Lower lobe of right lung (tissue), 2 donors: ENCODE results near the gene PSAP. TPM values are rescaled to one million over a fixed set of nuclear protein-coding genes. Genes with fewer than 3 reads are reported as not detected.

Experiments
- ATAC-seq, 2 donors: fragments of 200-7000 bp; cut with Tn5 transposase; one replicate each; pipeline ENCODE4 v1.9.1; 2020 to 2022; ENCODE audit warnings: mild to moderate bottlenecking in 2 of 2, moderate library complexity in 2 of 2
- DNase-seq: peaks from one replicate; pipeline ENCODE4 v3.0.0-alpha.2; 2020
- H3K27ac ChIP-seq: fragments of 200-600 bp; one replicate; pipeline ENCODE4 v1.8.0; 2022
- H3K27me3 ChIP-seq: fragments of 200-600 bp; one replicate; pipeline ENCODE4 v1.8.0; 2022; ENCODE audit warnings: low read depth
- H3K36me3 ChIP-seq: fragments of 200-600 bp; one replicate; pipeline ENCODE4 v1.8.0; 2022; ENCODE audit warnings: mild to moderate bottlenecking
- H3K4me1 ChIP-seq: fragments of 200-600 bp; one replicate; pipeline ENCODE4 v1.8.0; 2022
- H3K4me3 ChIP-seq: fragments of 200-600 bp; one replicate; pipeline ENCODE4 v1.8.0; 2022; ENCODE audit warnings: mild to moderate bottlenecking
- H3K9me3 ChIP-seq: fragments of 200-600 bp; one replicate; pipeline ENCODE4 v1.8.0; 2022
- intact Hi-C: fragments of 100-400 bp; cut with DNase I; formaldehyde crosslinking; loops from one replicate; pipeline ENCODE4 v1.11.0; 2022
- total RNA-seq: library from RNA; stranded (reverse); fragmentation: NEBNext Ultra II Directional; extraction: Animal tissue kit (Norgen Biotek cat#: 25700); gene quantifications from one replicate; pipeline ENCODE4 v1.2.1, GENCODE V29; 2021
- TF ChIP-seq, protein P1 (sequence below): fragments of 200-600 bp; IDR thresholded peaks from one replicate; pipeline ENCODE4 v1.8.0; 2022; ENCODE audit warnings: antibody characterized with exemption, mild to moderate bottlenecking
- donor health status: DM: no; HTN: yes; CAD: no; lungs with severe emphysema.

PSAP gene
- total RNA-seq, 1 donor from 2014 or later, result 2,019 TPM

GRCh38 chr10:71865561-71866041, 14.6 kb upstream of the PSAP start:
- TF ChIP-seq, protein P1, sequence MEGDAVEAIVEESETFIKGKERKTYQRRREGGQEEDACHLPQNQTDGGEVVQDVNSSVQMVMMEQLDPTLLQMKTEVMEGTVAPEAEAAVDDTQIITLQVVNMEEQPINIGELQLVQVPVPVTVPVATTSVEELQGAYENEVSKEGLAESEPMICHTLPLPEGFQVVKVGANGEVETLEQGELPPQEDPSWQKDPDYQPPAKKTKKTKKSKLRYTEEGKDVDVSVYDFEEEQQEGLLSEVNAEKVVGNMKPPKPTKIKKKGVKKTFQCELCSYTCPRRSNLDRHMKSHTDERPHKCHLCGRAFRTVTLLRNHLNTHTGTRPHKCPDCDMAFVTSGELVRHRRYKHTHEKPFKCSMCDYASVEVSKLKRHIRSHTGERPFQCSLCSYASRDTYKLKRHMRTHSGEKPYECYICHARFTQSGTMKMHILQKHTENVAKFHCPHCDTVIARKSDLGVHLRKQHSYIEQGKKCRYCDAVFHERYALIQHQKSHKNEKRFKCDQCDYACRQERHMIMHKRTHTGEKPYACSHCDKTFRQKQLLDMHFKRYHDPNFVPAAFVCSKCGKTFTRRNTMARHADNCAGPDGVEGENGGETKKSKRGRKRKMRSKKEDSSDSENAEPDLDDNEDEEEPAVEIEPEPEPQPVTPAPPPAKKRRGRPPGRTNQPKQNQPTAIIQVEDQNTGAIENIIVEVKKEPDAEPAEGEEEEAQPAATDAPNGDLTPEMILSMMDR, result no peak
- intact Hi-C loops, result no loop called here
- Histone ChIP-seq H3K27ac (no peak overlapping the region), H3K9me3 (no peaks in the 10 kb centered on the region), H3K4me1 (peaks cover 19% of the 10 kb centered on the region), H3K27me3 (no peaks in the 10 kb centered on the region), H3K4me3 (no peak overlapping the region), H3K36me3 (no peaks in the 10 kb centered on the region)
- ATAC-seq (no peak), DNase-seq (no peak)

- Histone ChIP-seq H3K36me3 (no peaks in the 10 kb centered on the region), H3K9me3 (no peaks in the 10 kb centered on the region), H3K27ac (no peak overlapping the region), H3K4me1 (peaks cover 26% of the 10 kb centered on the region), H3K27me3 (no peaks in the 10 kb centered on the region), H3K4me3 (no peak overlapping the region)
- intact Hi-C loops, result no loop called here
- TF ChIP-seq, protein P1, result no peak
- no peak for DNase-seq
- ATAC-seq, result no peak
Measured at GRCh38 chr10:71864911-71865361, 13.9 kb upstream of the PSAP start.

DNA sequence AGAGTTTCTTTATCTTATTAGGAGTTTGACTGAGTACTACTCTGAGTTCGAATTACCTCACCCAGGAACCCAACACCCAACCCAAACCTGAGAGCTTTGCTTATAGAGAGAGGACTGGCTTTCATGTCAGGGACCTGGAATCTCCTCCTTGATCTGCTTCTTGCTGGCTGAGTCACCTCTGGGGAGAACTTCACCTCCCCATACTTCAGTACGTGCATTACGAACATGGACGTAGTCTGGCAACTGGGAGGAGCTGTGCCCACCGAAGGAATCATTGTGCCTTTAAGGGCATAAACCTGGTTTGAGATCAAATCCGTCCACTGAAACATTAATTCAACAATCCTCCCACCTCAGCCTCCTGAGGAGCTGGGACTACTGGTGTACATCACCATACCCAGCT, 12.2 kb upstream of the PSAP start:
- ATAC-seq (no peak), DNase-seq (no peak)
- intact Hi-C loops, result no loop called here
- TF ChIP-seq, protein P1, result no peak
- Histone ChIP-seq H3K36me3 (no peaks in the 10 kb centered on the region), H3K27ac (no peak overlapping the region), H3K27me3 (no peaks in the 10 kb centered on the region), H3K9me3 (no peaks in the 10 kb centered on the region), H3K4me3 (no peak overlapping the region), H3K4me1 (peaks cover 25% of the 10 kb centered on the region)

DNA sequence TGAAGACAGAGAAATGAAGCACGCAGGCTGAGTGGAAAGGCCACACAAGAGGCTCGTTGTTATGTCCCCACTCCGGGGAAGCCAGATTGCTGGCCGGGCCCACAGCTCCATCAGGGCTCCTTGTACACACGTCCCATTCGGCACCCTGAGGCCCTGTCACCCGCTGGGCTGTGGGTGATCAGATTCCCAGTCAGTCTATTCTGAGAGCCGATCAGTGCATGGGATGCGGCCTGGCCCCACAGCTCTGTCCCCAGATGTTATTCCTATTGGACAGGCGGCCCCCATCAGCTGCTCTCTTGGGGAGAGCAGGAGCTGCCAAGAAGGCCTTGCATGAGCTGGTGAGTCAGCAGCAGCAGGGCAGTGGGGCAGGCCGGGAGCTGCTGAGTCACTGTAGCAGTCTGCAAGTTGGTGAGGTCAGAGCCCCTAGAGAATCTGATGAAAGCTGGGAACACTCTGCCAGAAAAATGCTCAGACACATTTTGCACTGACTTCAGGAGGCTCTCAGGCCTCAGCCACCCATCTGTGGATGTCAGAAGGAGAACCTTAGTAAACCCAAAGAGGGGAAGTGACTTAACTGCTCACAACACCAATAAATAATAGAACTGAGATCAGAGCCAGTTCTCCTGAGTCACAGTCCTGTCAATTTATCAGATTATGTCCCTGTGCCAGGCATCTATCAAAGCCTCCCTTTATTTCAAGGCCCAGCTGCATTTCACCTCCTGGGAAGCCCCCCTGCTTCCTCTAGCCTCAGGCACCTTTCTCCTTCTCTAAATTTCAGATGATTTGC, 9.4 kb upstream of the PSAP start:
- H3K4me1 ChIP-seq, result peaks cover 20% of the 10 kb centered on the region
- TF ChIP-seq, protein P1, result no peak
- intact Hi-C loops, result no loop called here

GRCh38 chr10:71857934-71858890, 7.2 kb upstream of the PSAP start:
- H3K36me3 ChIP-seq, result no peaks in the 10 kb centered on the region

More for the DNA sequence above, 9.4 kb upstream of the PSAP start:
- H3K9me3 ChIP-seq, result no peaks in the 10 kb centered on the region
- ATAC-seq (peak; percentile 94 to 96), DNase-seq (peak; percentile 87)
- no peaks in the 10 kb centered on the region for H3K27me3 ChIP-seq
- H3K4me3 ChIP-seq, result no peak overlapping the region
- H3K27ac ChIP-seq, result peak overlapping the region; percentile 68
- no peaks in the 10 kb centered on the region for H3K36me3 ChIP-seq

More at GRCh38 chr10:71857934-71858890, 7.2 kb upstream of the PSAP start:
- intact Hi-C loops, result no loop called here
- Histone ChIP-seq H3K27me3 (no peaks in the 10 kb centered on the region), H3K4me3 (no peak overlapping the region), H3K9me3 (no peaks in the 10 kb centered on the region), H3K4me1 (peaks cover 20% of the 10 kb centered on the region), H3K27ac (no peak overlapping the region)
- peak; percentile 86 for DNase-seq
- peak; percentile 44 to 55 for ATAC-seq
- TF ChIP-seq, protein P1, result no peak
